ENCODE results near the gene RTN1. TPM values are rescaled to one million over a fixed set of nuclear protein-coding genes. Genes with fewer than 3 reads are reported as not detected.

The RTN1 gene
- total and polyA plus RNA-seq, 2 of the 8 experiments (the other 6 are each of a cell fraction or from before 2014, with no cell fraction given) = 2.8 to 4.9 TPM

GRCh38 chr14:59882957-59883356 is 12.4 kb upstream of the RTN1 start:
- no peak overlapping the region for H2BK15ac ChIP-seq (ENCODE audit: low read length)
- no peak overlapping the region for H4K8ac ChIP-seq (ENCODE audit: extremely low read depth, insufficient read depth, low read length)
- no peak overlapping the region for H2BK20ac ChIP-seq (ENCODE audit: low read length)
- no peaks in the 10 kb centered on the region for H3K23me2 ChIP-seq (ENCODE audit: low read depth, low read length)
- FAIRE-seq = no peak
- H2AFZ ChIP-seq (ENCODE audit: low read length) = no peak overlapping the region
- H2BK120ac ChIP-seq (replicated peaks; ENCODE audit: low read depth, low read length) = no peak overlapping the region
- H3K18ac ChIP-seq (ENCODE audit: extremely low read depth, low read length) = no peak overlapping the region
- H3K9me3 ChIP-seq (ENCODE audit: insufficient read depth in 2 of 2, low read depth in 1 of 2, low read length in 1 of 2) = no peaks in the 10 kb centered on the region
- no peaks in the 10 kb centered on the region for H3K27me3 ChIP-seq (replicated peaks in 1 of 4; ENCODE audit: control insufficient read depth in 3 of 4, extremely low read depth in 1 of 4, insufficient read depth in 3 of 4, low read length in 3 of 4)
- no peak overlapping the region for H3K14ac ChIP-seq (ENCODE audit: insufficient read length)
- POLR2A ChIA-PET (ENCODE audit: partially characterized antibody) = interaction anchor here (0.8 kb wide), 1 partner anchor 12 kb away, joined by 3 read pairs; the partner anchor contains the start of gene RTN1
- no peak overlapping the region for H4K5ac ChIP-seq (ENCODE audit: insufficient read length, low read depth, low read length)
- H3K4ac ChIP-seq (replicated peaks; ENCODE audit: insufficient read length, low read depth, low read length) = no peak overlapping the region
- H3K56ac ChIP-seq (replicated peaks; ENCODE audit: insufficient read length, low read depth, low read length) = no peak overlapping the region
- H2BK5ac ChIP-seq (ENCODE audit: low read depth, low read length) = no peak overlapping the region
- no peak for DNase-seq (ENCODE audit: low read depth in 1 of 2, low spot score in 2 of 2)
- no peak overlapping the region for H3K4me2 ChIP-seq (ENCODE audit: insufficient read depth in 1 of 2, low read depth in 2 of 2, low read length in 2 of 2)
- CTCF ChIA-PET (ENCODE audit: partially characterized antibody) = interaction anchor here (0.7 to 1.8 kb wide), 18 partner anchors 8 to 301 kb away, joined by 3 to 30 read pairs (median 3); no protein-coding TSS in a partner anchor
- H4K91ac ChIP-seq (replicated peaks; ENCODE audit: insufficient read length, low read length) = no peak overlapping the region
- no peak overlapping the region for H3K9ac ChIP-seq (replicated peaks in 1 of 4; ENCODE audit: extremely low read depth in 1 of 4, low read depth in 3 of 4, low read length in 3 of 4)
- WGBS, 2 experiments (ENCODE audit: extremely low coverage in 1 of 2, insufficient coverage in 1 of 2, insufficient read length in 1 of 2, insufficient replicate concordance in 2 of 2, low coverage in 1 of 2, low lambda C conversion rate in 2 of 2, missing lambda C conversion rate in 1 of 2) = 24% methylated on average over 1 of the region's 1 CpG; no CpG with 5 or more reads in 1 of the 2 experiments
- no peak overlapping the region for H2AK5ac ChIP-seq (ENCODE audit: low read depth, low read length)
- H4K20me1 ChIP-seq (replicated peaks in 1 of 2; ENCODE audit: control insufficient read depth in 1 of 2, insufficient read depth in 2 of 2, low read length in 2 of 2) = no peaks in the 10 kb centered on the region
- no peak overlapping the region for H3K27ac ChIP-seq (ENCODE audit: low read depth, low read length)
- H3K36me3 ChIP-seq (ENCODE audit: control insufficient read depth in 2 of 4, insufficient read depth in 4 of 4, low read length in 3 of 4) = no peaks in the 10 kb centered on the region
- H3K79me2 ChIP-seq (ENCODE audit: control insufficient read depth in 1 of 2, insufficient read depth in 2 of 2, low read length in 2 of 2) = no peaks in the 10 kb centered on the region
- no peaks in the 10 kb centered on the region for H3K4me1 ChIP-seq (replicated peaks in 1 of 4; ENCODE audit: control insufficient read depth in 3 of 4, insufficient read depth in 4 of 4, low read length in 3 of 4)
- H3K79me1 ChIP-seq (ENCODE audit: low read depth, low read length) = no peaks in the 10 kb centered on the region
- no peak overlapping the region for H2BK12ac ChIP-seq (ENCODE audit: low read depth, low read length)
- no peak overlapping the region for H3K4me3 ChIP-seq (ENCODE audit: extremely low read depth in 1 of 4, insufficient read depth in 2 of 4, low read depth in 3 of 4, low read length in 4 of 4)
- H3K23ac ChIP-seq (ENCODE audit: insufficient read length) = no peak overlapping the region
- no peak for TF ChIP-seq RFX5 (IDR thresholded peaks at IDR 0.05; ENCODE audit: borderline replicate concordance, low read depth, low read length)
- TF ChIP-seq RAD21 (IDR thresholded peaks at IDR 0.05 in 1 of 2, conservative IDR thresholded peaks at IDR 0.05 in 1 of 2; ENCODE audit: low read depth in 2 of 2, low read length in 2 of 2) = peak in 1 of 2 experiments; percentile 14; a peak in 1 of 4 replicates
- TF ChIP-seq CEBPB (IDR thresholded peaks at IDR 0.05; ENCODE audit: low read depth, low read length) = no peak
- TF ChIP-seq TBP (IDR thresholded peaks at IDR 0.05; ENCODE audit: low read depth, low read length) = no peak
- no peak for TF ChIP-seq ASH2L (IDR thresholded peaks at IDR 0.05; ENCODE audit: low read length)
- TF ChIP-seq KDM1A (IDR thresholded peaks at IDR 0.05; ENCODE audit: borderline replicate concordance, low read length) = no peak
- no peak for TF ChIP-seq ZNF274 (IDR thresholded peaks at IDR 0.05; ENCODE audit: borderline replicate concordance, extremely low read depth, low read length)
- TF ChIP-seq EZH2 (IDR thresholded peaks at IDR 0.05; ENCODE audit: low read depth, low read length, severe bottlenecking) = no peak
- no peak for TF ChIP-seq RNF2 (IDR thresholded peaks at IDR 0.05; ENCODE audit: borderline replicate concordance, low read depth, low read length, missing control alignments, poor library complexity, severe bottlenecking)
- TF ChIP-seq SIX5 (IDR thresholded peaks at IDR 0.05; ENCODE audit: low read depth, low read length) = no peak
- peak in 2 of 3 experiments; percentile 14 to 55; a peak in 2 of 4 replicates for TF ChIP-seq CTCF (IDR thresholded peaks at IDR 0.05; ENCODE audit: control extremely low read depth in 1 of 3, insufficient read depth in 1 of 3, low read depth in 1 of 3, low read length in 3 of 3)

All from H1 (cell line).